Karpas-422 (cell line): ENCODE data around the gene STK35. TPM values are rescaled to one million over a fixed set of nuclear protein-coding genes. Genes with fewer than 3 reads are reported as not detected.

Experiments
- DNase-seq: peaks from one replicate; pipeline ENCODE4 v3.0.0-alpha.2; 2015
- H2AFZ ChIP-seq: fragments of 200-600 bp; sonication (generic); 2 replicates; pipeline ENCODE4 v1.6.1; 2014; ENCODE audit warnings: antibody characterized with exemption, low read length, mixed read lengths
- H3K27ac ChIP-seq: fragments of 200-600 bp; sonication (generic); 2 replicates; pipeline ENCODE4 v1.5.1; 2014; ENCODE audit warnings: mild to moderate bottlenecking, low read length, moderate library complexity
- H3K27me3 ChIP-seq: fragments of 200-600 bp; sonication (generic); 2 replicates; pipeline ENCODE4 v1.6.1; 2014; ENCODE audit warnings: low read length, mixed read lengths
- H3K36me3 ChIP-seq: fragments of 200-600 bp; sonication (generic); 2 replicates; pipeline ENCODE4 v1.6.1; 2014; ENCODE audit warnings: low read length, mixed read lengths; ENCODE audit not compliant: insufficient read depth
- H3K4me1 ChIP-seq: fragments of 200-600 bp; sonication (generic); 2 replicates; pipeline ENCODE4 v1.6.1; 2014; ENCODE audit warnings: mild to moderate bottlenecking, low read length, mixed read lengths
- H3K4me2 ChIP-seq: fragments of 200-600 bp; sonication (generic); 2 replicates; pipeline ENCODE4 v1.6.1; 2014; ENCODE audit warnings: low read length, low read depth, mild to moderate bottlenecking; ENCODE audit not compliant: poor library complexity, severe bottlenecking
- H3K4me3 ChIP-seq: fragments of 200-600 bp; sonication (generic); 2 replicates; pipeline ENCODE4 v1.5.1; 2014; ENCODE audit warnings: mild to moderate bottlenecking, antibody characterized with exemption, low read length, mixed read lengths
- H3K79me2 ChIP-seq: fragments of 200-600 bp; sonication (generic); 2 replicates; pipeline ENCODE4 v1.6.1; 2014; ENCODE audit warnings: mild to moderate bottlenecking, low read length, mixed read lengths
- H3K9ac ChIP-seq: fragments of 200-600 bp; sonication (generic); 2 replicates; pipeline ENCODE4 v1.6.0; 2014; ENCODE audit warnings: low read length
- H3K9me2 ChIP-seq: fragments of 200-600 bp; sonication (generic), shearing (Covaris generic); replicated peaks from 2 replicates; pipeline ENCODE4 v1.6.0; 2014; ENCODE audit warnings: mild to moderate bottlenecking, low read length, moderate library complexity; ENCODE audit not compliant: insufficient read depth
- H3K9me3 ChIP-seq: fragments of 300-700, 200-600 bp; sonication (generic); 2 replicates; pipeline ENCODE4 v1.6.1; 2014; ENCODE audit warnings: low read length, mixed read lengths
- H4K20me1 ChIP-seq: fragments of 200-600 bp; sonication (generic); 2 replicates; pipeline ENCODE4 v1.6.1; 2014; ENCODE audit warnings: mild to moderate bottlenecking, antibody characterized with exemption, low read length, low read depth; ENCODE audit not compliant: insufficient read depth
- total RNA-seq: library from RNA; depleted of rRNA; stranded (reverse); fragments of >200 nt; shearing (Covaris generic); gene quantifications from 2 replicates; pipeline ENCODE4 v1.2.3, GENCODE V29; 2014; ENCODE audit warnings: low replicate concordance

Gene STK35
- total RNA-seq, 1 experiment from 2014 or later: 8.7 TPM

DNA sequence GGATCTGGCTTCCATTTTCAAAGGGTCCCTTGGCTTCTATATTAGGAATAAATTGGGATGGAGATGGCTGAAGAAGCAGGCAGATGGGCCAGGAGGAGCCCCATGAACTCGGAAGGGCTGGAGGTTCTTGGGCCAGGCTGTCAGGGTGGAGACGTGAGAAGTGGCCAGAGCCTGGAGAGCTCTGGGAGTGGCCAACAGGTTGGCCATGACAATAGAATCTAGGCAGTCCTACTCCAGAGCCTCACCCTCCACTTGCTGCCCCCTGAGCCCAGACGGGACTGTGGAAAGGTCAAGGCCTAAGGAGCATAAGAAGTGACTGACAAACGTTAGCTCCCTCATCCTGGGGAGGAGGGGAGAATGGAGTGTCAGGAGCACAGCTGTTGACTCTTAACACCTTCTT, 62.1 kb downstream of the STK35 start:
- Histone ChIP-seq H3K27ac (no peak overlapping the region), H3K4me2 (no peak overlapping the region), H2AFZ (no peak overlapping the region), H3K79me2 (no peaks in the 10 kb centered on the region), H3K36me3 (no peaks in the 10 kb centered on the region), H3K9ac (no peak overlapping the region), H3K9me3 (no peaks in the 10 kb centered on the region), H4K20me1 (no peaks in the 10 kb centered on the region; the same call in 1 of the 2 replicates), H3K4me3 (no peak overlapping the region), H3K27me3 (no peaks in the 10 kb centered on the region), H3K9me2 (no peaks in the 10 kb centered on the region), H3K4me1 (no peaks in the 10 kb centered on the region)
- DNase-seq: no peak

DNA sequence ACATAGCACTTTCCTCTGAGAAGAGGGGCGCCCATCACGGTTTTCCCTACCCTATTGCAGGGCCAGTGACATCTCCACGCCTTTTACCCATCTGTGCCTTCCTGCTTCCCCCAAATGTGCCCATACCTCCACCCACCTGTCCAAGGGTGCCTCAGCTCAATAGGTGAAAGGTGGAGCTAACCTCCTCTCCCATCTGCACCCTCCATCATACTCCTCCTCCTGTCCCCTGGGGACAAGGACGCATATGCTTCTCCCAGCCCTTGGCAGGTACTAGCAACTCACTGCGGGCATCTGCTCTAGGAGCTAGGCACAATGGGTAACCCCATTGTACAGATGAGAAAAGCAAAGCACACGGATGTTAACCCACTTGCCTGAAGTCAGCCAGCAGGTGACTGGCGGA, 62.8 kb downstream of the STK35 start:
- H3K9me2 ChIP-seq: no peaks in the 10 kb centered on the region
- H2AFZ ChIP-seq: no peak overlapping the region
- H3K4me3 ChIP-seq: no peak overlapping the region
- H3K9ac ChIP-seq: no peak overlapping the region
- no peaks in the 10 kb centered on the region for H3K9me3 ChIP-seq
- no peak overlapping the region for H3K27ac ChIP-seq
- H3K36me3 ChIP-seq: no peaks in the 10 kb centered on the region
- no peak overlapping the region for H3K4me2 ChIP-seq
- H3K79me2 ChIP-seq: no peaks in the 10 kb centered on the region
- no peaks in the 10 kb centered on the region for H3K27me3 ChIP-seq
- no peaks in the 10 kb centered on the region; the same call in 1 of the 2 replicates for H4K20me1 ChIP-seq
- no peak for DNase-seq
- H3K4me1 ChIP-seq: no peaks in the 10 kb centered on the region

DNA sequence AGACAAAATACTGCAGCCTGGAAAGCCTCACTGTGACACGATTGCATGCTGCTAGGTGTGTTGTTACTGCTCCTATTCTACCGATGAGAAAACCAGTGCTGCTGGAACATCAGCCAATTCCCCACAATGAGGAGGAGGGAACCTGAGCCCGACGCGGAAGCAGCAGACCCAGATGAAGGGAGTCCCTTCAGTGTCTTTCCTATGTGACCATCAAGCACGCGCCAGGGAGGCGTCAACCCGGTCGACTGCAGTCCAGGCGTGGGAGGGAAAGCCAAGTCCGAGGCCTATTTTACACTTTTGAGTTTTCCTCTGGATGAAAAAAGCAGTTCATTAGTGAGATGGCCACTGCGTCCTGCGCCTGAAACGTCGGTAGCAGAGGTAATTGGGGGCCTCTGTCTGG, 63.3 kb downstream of the STK35 start:
- Histone ChIP-seq H3K79me2 (no peaks in the 10 kb centered on the region), H4K20me1 (no peaks in the 10 kb centered on the region; the same call in 1 of the 2 replicates), H3K27ac (no peak overlapping the region), H3K4me1 (no peaks in the 10 kb centered on the region), H3K27me3 (no peaks in the 10 kb centered on the region), H3K9me2 (no peaks in the 10 kb centered on the region), H3K9ac (no peak overlapping the region), H3K9me3 (no peaks in the 10 kb centered on the region), H2AFZ (no peak overlapping the region), H3K4me2 (no peak overlapping the region), H3K36me3 (no peaks in the 10 kb centered on the region), H3K4me3 (no peak overlapping the region)
- no peak for DNase-seq

DNA sequence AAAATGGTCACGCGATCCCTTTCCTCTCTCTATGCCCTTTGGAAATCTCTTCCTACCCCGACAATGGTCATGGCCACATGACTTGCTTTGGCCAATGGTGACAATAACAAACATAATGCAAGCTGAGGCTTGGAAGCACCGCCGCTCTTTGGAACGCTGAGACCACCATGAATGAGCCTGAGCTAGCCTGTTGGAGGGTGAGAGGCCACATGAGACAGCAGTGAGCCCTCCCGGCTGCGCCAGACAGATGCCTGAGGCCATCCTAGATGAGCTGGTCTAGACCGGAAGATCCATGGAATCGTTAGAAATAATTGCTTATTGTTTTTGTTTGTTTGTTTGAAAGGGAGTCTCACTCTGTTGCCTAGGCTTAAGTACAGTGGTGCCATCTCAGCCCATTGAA, 64.2 kb downstream of the STK35 start:
- no peak overlapping the region for H3K9ac ChIP-seq
- no peaks in the 10 kb centered on the region for H3K27me3 ChIP-seq
- H3K27ac ChIP-seq: no peak overlapping the region
- H4K20me1 ChIP-seq: no peaks in the 10 kb centered on the region; the same call in 1 of the 2 replicates
- no peak for DNase-seq
- no peaks in the 10 kb centered on the region for H3K9me2 ChIP-seq
- no peaks in the 10 kb centered on the region for H3K4me1 ChIP-seq
- no peaks in the 10 kb centered on the region for H3K9me3 ChIP-seq
- no peaks in the 10 kb centered on the region for H3K79me2 ChIP-seq
- H3K4me2 ChIP-seq: no peak overlapping the region
- no peak overlapping the region for H2AFZ ChIP-seq
- H3K4me3 ChIP-seq: no peak overlapping the region
- no peaks in the 10 kb centered on the region for H3K36me3 ChIP-seq

DNA sequence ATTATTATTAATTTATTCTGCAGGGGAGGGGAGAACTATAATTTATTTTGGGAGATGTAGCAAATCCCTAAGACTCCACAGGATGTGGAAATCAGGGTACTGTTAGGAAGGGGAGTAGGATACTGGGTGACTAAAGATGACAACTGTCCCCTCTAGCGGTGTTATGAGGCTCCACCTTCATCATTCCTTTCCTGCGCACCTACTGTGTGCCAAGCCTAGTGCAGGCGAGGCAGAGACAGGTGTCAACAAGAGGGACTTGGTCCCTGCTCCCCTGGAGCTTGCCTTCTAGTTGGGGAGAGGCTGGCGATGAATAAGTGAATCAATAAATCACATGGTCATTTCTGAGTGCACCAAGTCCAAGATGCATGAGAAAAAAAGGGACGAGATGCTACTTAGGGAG, 65.5 kb downstream of the STK35 start:
- H3K9me3 ChIP-seq: no peaks in the 10 kb centered on the region
- no peaks in the 10 kb centered on the region; the same call in 1 of the 2 replicates for H4K20me1 ChIP-seq
- H3K27ac ChIP-seq: no peak overlapping the region
- no peaks in the 10 kb centered on the region for H3K9me2 ChIP-seq
- H3K4me2 ChIP-seq: no peak overlapping the region
- no peak overlapping the region for H2AFZ ChIP-seq
- no peaks in the 10 kb centered on the region for H3K79me2 ChIP-seq
- no peaks in the 10 kb centered on the region for H3K36me3 ChIP-seq
- no peaks in the 10 kb centered on the region for H3K4me1 ChIP-seq
- H3K27me3 ChIP-seq: no peaks in the 10 kb centered on the region
- no peak overlapping the region for H3K9ac ChIP-seq
- DNase-seq: no peak
- no peak overlapping the region for H3K4me3 ChIP-seq

DNA sequence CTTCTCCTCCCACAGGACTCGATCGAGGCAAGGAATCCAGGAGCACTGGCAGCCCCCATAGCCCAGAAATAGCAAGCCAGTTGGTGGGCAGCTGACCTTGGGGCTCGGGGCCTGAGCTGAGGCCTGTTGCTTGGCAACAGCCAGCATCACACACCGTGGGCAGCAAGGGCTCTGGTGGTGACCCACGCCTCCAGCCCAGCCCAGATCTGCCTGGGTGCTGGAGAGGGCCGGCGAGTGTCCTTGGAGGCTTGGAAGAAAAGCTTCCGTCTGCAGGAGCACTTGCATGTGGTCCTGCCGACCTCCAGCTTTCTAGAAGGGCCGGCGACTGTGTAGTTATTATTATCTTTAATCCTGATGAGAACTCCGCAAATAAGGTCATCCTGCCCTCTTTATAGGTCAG, 67.3 kb downstream of the STK35 start:
- Histone ChIP-seq H3K36me3 (no peaks in the 10 kb centered on the region), H3K9me2 (no peaks in the 10 kb centered on the region), H3K4me2 (no peak overlapping the region), H3K4me1 (no peaks in the 10 kb centered on the region), H3K4me3 (no peak overlapping the region), H3K9me3 (no peaks in the 10 kb centered on the region), H2AFZ (no peak overlapping the region), H3K9ac (no peak overlapping the region), H3K79me2 (no peaks in the 10 kb centered on the region), H4K20me1 (no peaks in the 10 kb centered on the region), H3K27me3 (no peaks in the 10 kb centered on the region), H3K27ac (no peak overlapping the region)
- no peak for DNase-seq

DNA sequence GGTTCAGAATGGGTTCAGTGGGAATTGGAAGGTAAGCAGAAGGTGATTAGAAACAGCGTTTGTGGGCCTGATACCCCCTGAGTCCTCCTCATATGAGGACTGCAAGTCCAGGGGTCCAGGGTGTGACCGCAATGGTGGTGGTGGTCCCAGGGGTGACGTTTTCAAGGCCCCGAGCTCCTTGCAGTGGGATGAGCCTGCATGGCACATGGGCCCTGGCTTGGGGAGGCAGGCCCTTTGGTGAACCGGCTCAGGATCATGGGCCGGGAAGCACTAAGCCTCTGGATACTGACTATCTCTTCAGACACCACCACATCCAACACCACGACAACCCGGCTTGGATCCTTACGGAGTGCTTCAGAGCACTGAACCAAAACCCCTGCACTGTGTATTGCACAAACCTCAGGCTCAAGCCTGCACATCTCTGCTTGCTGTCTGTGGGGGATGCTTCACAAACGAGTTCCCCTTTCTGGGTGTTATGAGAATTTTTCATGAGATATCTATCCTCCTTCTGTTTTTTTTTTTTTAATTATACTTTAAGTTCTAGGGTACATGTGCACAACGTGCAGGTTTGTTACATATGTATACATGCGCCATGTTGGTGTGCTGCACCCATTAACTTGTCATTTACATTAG, 67.9 kb downstream of the STK35 start:
- H3K4me3 ChIP-seq: no peak overlapping the region
- H3K9me2 ChIP-seq: no peaks in the 10 kb centered on the region
- no peaks in the 10 kb centered on the region for H3K79me2 ChIP-seq
- H4K20me1 ChIP-seq: no peaks in the 10 kb centered on the region
- no peak overlapping the region for H3K27ac ChIP-seq
- no peaks in the 10 kb centered on the region for H3K9me3 ChIP-seq
- no peak overlapping the region for H3K9ac ChIP-seq
- no peak overlapping the region for H3K4me2 ChIP-seq
- no peak for DNase-seq
- H2AFZ ChIP-seq: no peak overlapping the region
- H3K27me3 ChIP-seq: no peaks in the 10 kb centered on the region
- H3K4me1 ChIP-seq: no peaks in the 10 kb centered on the region
- H3K36me3 ChIP-seq: no peaks in the 10 kb centered on the region

DNA sequence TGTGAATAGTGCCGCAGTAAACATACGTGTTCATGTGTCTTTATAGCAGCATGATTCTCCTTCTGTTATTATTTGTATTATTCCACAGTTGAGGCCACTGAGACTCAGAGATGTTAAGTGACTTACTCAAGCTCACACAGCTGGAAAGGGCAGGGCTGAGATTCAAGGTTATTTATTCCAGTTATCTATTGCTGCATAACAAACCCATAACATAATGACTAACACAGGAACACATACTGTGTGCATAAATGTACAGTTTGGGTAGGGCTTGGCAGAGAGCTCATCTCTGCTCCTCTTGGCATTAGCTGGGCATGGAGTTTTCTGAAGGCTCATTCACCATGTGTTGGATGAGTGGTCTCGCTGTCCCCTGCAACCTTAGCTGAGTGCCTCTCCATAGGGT, 68.8 kb downstream of the STK35 start:
- no peaks in the 10 kb centered on the region for H3K9me3 ChIP-seq
- no peaks in the 10 kb centered on the region for H3K36me3 ChIP-seq
- DNase-seq: no peak

More for the DNA sequence above, 68.8 kb downstream of the STK35 start:
- H4K20me1 ChIP-seq: no peaks in the 10 kb centered on the region
- H3K79me2 ChIP-seq: no peaks in the 10 kb centered on the region
- H3K4me1 ChIP-seq: no peaks in the 10 kb centered on the region
- H3K4me2 ChIP-seq: no peak overlapping the region
- no peak overlapping the region for H2AFZ ChIP-seq
- H3K9ac ChIP-seq: no peak overlapping the region
- H3K27ac ChIP-seq: no peak overlapping the region
- H3K4me3 ChIP-seq: no peak overlapping the region
- H3K9me2 ChIP-seq: no peaks in the 10 kb centered on the region
- no peaks in the 10 kb centered on the region for H3K27me3 ChIP-seq
